ENCODE measurements around the gene PLSCR1.

DNA sequence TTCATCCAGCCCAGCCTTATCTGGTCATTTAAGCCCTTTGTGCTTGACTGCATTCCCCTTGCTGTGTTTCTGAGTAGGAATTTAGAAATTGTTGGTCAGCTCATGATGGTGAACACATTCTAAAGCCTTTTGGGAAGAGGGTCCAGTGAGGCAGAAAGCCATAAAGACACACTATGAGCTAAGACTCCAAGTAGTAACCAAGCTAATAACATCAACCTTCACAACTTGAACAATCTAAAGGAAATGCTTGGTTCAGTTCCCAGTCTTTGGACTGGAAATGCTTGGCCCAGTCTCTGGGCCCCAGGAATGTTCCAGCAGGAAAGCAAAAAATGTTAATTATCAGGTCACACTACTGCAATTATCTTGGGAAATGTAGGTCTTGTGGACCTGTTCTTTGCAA is 7.7 kb downstream of the PLSCR1 start:
- TF ChIP-seq, protein P1, sequence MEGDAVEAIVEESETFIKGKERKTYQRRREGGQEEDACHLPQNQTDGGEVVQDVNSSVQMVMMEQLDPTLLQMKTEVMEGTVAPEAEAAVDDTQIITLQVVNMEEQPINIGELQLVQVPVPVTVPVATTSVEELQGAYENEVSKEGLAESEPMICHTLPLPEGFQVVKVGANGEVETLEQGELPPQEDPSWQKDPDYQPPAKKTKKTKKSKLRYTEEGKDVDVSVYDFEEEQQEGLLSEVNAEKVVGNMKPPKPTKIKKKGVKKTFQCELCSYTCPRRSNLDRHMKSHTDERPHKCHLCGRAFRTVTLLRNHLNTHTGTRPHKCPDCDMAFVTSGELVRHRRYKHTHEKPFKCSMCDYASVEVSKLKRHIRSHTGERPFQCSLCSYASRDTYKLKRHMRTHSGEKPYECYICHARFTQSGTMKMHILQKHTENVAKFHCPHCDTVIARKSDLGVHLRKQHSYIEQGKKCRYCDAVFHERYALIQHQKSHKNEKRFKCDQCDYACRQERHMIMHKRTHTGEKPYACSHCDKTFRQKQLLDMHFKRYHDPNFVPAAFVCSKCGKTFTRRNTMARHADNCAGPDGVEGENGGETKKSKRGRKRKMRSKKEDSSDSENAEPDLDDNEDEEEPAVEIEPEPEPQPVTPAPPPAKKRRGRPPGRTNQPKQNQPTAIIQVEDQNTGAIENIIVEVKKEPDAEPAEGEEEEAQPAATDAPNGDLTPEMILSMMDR (conservative IDR thresholded peaks at IDR 0.05; ENCODE audit: low read depth, low read length) = no peak
- TF ChIP-seq MAFK (IDR thresholded peaks at IDR 0.05; ENCODE audit: low read depth, low read length) (no peak), FOS (IDR thresholded peaks at IDR 0.05; ENCODE audit: low read depth, low read length) (no peak), SMC3 (IDR thresholded peaks at IDR 0.05; ENCODE audit: low read depth, low read length) (no peak), POLR2A (IDR thresholded peaks at IDR 0.05; ENCODE audit: low read depth, low read length) (no peak), RAD21 (IDR thresholded peaks at IDR 0.05; ENCODE audit: low read length) (no peak), USF2 (IDR thresholded peaks at IDR 0.05; ENCODE audit: low read depth, low read length) (no peak), RFX5 (IDR thresholded peaks at IDR 0.05; ENCODE audit: low read depth, low read length) (no peak), ELK1 (IDR thresholded peaks at IDR 0.05; ENCODE audit: borderline replicate concordance, low read depth, low read length) (no peak)

All from IMR-90 (cell line).